ENCODE measurements around the gene LRP1. TPM values are rescaled to one million over a fixed set of nuclear protein-coding genes. Genes with fewer than 3 reads are reported as not detected.

LRP1 gene
- total RNA-seq (1 to 10 TPM; 4.9 to 6.0 TPM), polyA plus RNA-seq (under 1 TPM in 2 of 3 donors, not detected in 1; 0.51 to 0.52 TPM), total RNA-seq (1.3 to 19.0 (median 13.7) reads per million in 6 experiments)

DNA sequence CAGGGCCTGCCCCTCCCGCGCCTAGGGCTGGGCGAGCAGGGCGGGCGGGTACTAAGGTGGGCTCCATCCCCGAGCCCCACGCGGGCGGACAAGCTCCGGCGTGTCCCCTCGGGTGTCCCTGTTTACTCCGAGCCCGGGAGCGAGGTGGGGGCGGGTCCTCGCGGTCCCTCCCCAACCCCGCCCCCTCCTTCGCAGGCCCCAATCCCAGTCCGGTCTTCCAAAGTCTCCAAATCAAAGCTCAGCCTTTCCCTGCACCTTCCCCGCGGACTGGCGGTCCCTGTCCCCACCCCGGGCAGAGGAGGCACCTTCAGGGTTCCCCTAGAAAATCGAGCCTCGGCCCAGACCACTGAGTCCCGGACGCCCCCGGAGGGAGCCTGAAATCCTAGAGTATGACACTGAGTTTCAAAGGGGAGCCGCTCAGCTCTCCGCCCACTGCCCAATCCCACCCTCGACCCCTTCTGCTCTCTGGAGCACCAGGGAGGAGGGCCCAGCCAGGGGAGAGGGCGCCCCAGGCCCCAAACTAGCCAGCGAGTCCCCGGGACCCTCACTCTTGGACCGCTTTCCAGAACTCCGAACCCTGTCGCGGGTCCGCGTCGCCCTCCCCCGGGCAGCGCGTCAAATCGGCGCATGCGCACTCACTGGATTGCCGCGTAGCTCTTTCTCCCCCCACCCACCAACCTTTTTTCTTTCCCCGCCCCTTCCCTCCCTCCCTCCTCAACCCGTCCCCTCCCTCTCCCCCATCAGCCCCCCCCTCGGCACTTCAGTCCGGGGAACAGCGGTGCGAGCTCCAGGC, at the start of gene LRP1:
TSS of gene LRP1 (plus strand) at position 758 of the 793 bp plus-strand sequence. CDS start 482 bp downstream, outside the sequence.
- H3K9me3 Mint-ChIP-seq, result no peaks in the 10 kb centered on the region
- peaks cover 16 to 25% (median 17%) of the 10 kb centered on the region in 4 donors for H3K4me1 Mint-ChIP-seq
- POLR2A ChIA-PET, result interaction anchor here (0.5 to 2.5 kb wide), 12 partner anchors 16 to 1394 kb away, joined by 3 to 13 read pairs (median 4); partner anchors contain the start of genes NEMP1 and STAT6
- H3K27ac Mint-ChIP-seq, result peak within 1 kb of the TSS; percentile 26 to 92 (median 75)
- peaks cover 0 to 8% (median 0%) of the 10 kb centered on the region in 5 donors for H3K27me3 Mint-ChIP-seq
- H3K4me3 Mint-ChIP-seq, result peak within 1 kb of the TSS; percentile 82 to 95 (median 88)
- DNase-seq, result peak; percentile 57 to 88 (median 76)
- peak; percentile 57 to 76 for ATAC-seq
- H3K36me3 Mint-ChIP-seq, result no peaks in the 10 kb centered on the region

- Mint-ChIP-seq H3K27me3 (no peaks in the 10 kb centered on the region), H3K4me3 (peak within 1 kb of the TSS; percentile 92 to 99 (median 94)), H3K36me3 (peaks cover 0 to 2% (median 0%) of the 10 kb centered on the region in 3 donors), H3K27ac (peak within 1 kb of the TSS; percentile 89 to 97 (median 92)), H3K9me3 (no peaks in the 10 kb centered on the region), H3K4me1 (peaks cover 3 to 36% (median 19%) of the 10 kb centered on the region in 4 donors)
- ATAC-seq (peak; percentile 93 to 94), DNase-seq (peak; percentile 81 to 99 (median 96))
- POLR2A ChIA-PET, result interaction anchor here (0.6 to 8.5 kb wide), 12 partner anchors 10 to 391 kb away, joined by 3 to 150 read pairs (median 6); partner anchors contain the start of genes LRP1, NAB2, NACA and PTGES3
Observed at GRCh38 chr12:57078519-57079404, 49.5 kb upstream of the LRP1 start, which contains the start of gene NEMP1. TSS of gene NEMP1 (minus strand) at chr12:57078791. CDS start at chr12:57078745, 46 bp downstream.

DNA sequence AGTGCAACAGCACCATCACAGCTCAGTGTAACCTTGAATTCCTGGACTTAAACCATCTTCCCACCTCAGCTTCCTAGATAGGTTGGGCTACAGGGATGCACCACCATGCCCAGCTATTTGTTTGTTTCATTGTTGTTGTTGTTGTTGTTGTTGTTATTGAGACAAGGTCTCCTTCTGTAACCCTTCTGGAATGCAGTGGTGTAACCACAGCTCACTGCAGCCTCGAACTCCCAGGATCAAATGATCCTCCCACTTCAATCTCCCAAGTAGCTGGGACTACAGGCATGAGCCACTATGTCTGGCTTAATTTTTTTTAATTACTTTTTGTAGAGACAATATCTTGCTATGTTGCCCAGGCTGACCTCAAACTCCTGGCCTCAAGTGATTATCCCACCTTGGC, 48.5 kb upstream of the LRP1 start:
- DNase-seq (no peak), ATAC-seq (no peak)
- POLR2A ChIA-PET, result interaction anchor here (0.5 to 8.5 kb wide), 6 partner anchors 11 to 963 kb away, joined by 3 to 150 read pairs (median 10); partner anchors contain the start of genes NAB2, NACA and STAT6
- H3K9me3 Mint-ChIP-seq, result no peaks in the 10 kb centered on the region
- peak overlapping the region in 6 of 10 donors; percentile 18 to 57 (median 36) for H3K4me3 Mint-ChIP-seq
- H3K4me1 Mint-ChIP-seq, result peaks cover 6 to 36% (median 18%) of the 10 kb centered on the region in 4 donors
- H3K36me3 Mint-ChIP-seq, result peaks cover 0 to 2% (median 0%) of the 10 kb centered on the region in 3 donors
- no peaks in the 10 kb centered on the region for H3K27me3 Mint-ChIP-seq
- peak overlapping the region in 8 of 10 donors; percentile 71 to 97 (median 94) for H3K27ac Mint-ChIP-seq

GRCh38 chr12:57080855-57081254, 47.4 kb upstream of the LRP1 start:
- POLR2A ChIA-PET, result interaction anchor here (0.7 to 8.5 kb wide), 5 partner anchors 10 to 47 kb away, joined by 4 to 150 read pairs (median 4); partner anchors contain the start of genes LRP1, NAB2 and STAT6
- Mint-ChIP-seq H3K9me3 (no peaks in the 10 kb centered on the region), H3K27me3 (no peaks in the 10 kb centered on the region), H3K4me3 (no peak overlapping the region), H3K36me3 (peaks cover 0 to 5% (median 0%) of the 10 kb centered on the region in 3 donors), H3K4me1 (peaks cover 13 to 45% (median 28%) of the 10 kb centered on the region in 4 donors), H3K27ac (peak overlapping the region in 5 of 10 donors; percentile 13 to 65 (median 31))
- DNase-seq (no peak), ATAC-seq (no peak)

DNA sequence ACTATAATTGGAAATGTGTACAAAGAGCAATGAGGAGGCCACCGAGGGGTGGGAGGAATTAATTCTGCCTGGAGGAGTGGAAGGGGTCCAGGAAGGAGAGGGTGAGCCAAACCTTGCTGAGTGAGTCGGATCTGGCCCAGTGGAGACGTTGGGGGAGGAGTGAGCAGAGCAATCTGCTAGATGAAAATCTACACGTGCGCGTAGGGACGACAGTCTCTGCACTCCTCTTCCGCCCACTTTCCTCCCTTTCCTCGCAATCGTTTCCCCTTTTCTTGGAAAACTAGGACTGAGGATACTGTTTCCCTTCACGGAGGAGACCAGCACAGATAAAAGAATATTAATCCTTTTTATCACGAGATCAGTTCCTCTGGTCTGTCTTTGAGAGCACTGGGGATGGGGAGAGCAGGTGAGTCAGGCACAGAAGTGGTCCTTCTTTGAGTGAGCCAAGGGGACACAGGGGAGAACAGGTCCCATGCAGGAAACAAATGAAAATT, 42.2 kb upstream of the LRP1 start:
- no peaks in the 10 kb centered on the region for H3K9me3 Mint-ChIP-seq
- H3K4me1 Mint-ChIP-seq, result peaks cover 29 to 51% (median 35%) of the 10 kb centered on the region in 4 donors
- peak overlapping the region; percentile 88 to 98 (median 91) for H3K4me3 Mint-ChIP-seq
- no peaks in the 10 kb centered on the region for H3K27me3 Mint-ChIP-seq
- H3K27ac Mint-ChIP-seq, result peak overlapping the region; percentile 89 to 99 (median 98)
- POLR2A ChIA-PET, result interaction anchor here (0.7 to 16.3 kb wide), 5 partner anchors 10 to 30 kb away, joined by 3 to 559 read pairs (median 8); partner anchors contain the start of gene STAT6
- no peak for DNase-seq
- H3K36me3 Mint-ChIP-seq, result peaks cover 0 to 10% (median 0%) of the 10 kb centered on the region in 3 donors
- no peak for ATAC-seq

- DNase-seq (peak in 9 of 10 donors; percentile 35 to 73 (median 46)), ATAC-seq (peak; percentile 9 to 18)
- H3K27ac Mint-ChIP-seq, result peak overlapping the region; percentile 89 to 99 (median 98)
- POLR2A ChIA-PET, result interaction anchor here (0.7 to 16.3 kb wide), 7 partner anchors 7 to 29 kb away, joined by 3 to 559 read pairs (median 8); partner anchors contain the start of genes NEMP1 and STAT6
- no peaks in the 10 kb centered on the region for H3K9me3 Mint-ChIP-seq
- peak overlapping the region; percentile 88 to 98 (median 91) for H3K4me3 Mint-ChIP-seq
- H3K27me3 Mint-ChIP-seq, result no peaks in the 10 kb centered on the region
- peaks cover 0 to 14% (median 0%) of the 10 kb centered on the region in 3 donors for H3K36me3 Mint-ChIP-seq
- peaks cover 30 to 56% (median 40%) of the 10 kb centered on the region in 4 donors for H3K4me1 Mint-ChIP-seq
Observed at GRCh38 chr12:57086493-57087009, 41.7 kb upstream of the LRP1 start.

GRCh38 chr12:57087010-57087690, 41.1 kb upstream of the LRP1 start:
- Mint-ChIP-seq H3K4me3 (peak overlapping the region; percentile 89 to 98 (median 92)), H3K4me1 (peaks cover 33 to 62% (median 46%) of the 10 kb centered on the region in 4 donors), H3K27me3 (no peaks in the 10 kb centered on the region), H3K27ac (peak overlapping the region; percentile 89 to 99 (median 98)), H3K9me3 (no peaks in the 10 kb centered on the region), H3K36me3 (peaks cover 0 to 20% (median 0%) of the 10 kb centered on the region in 3 donors)
- peak; percentile 52 to 59 for ATAC-seq
- POLR2A ChIA-PET, result interaction anchor here (0.5 to 16.3 kb wide), 10 partner anchors 8 to 566 kb away, joined by 3 to 559 read pairs (median 4); partner anchors contain the start of genes LRP1, NEMP1 and STAT6
- peak; percentile 84 to 97 (median 90) for DNase-seq

DNA sequence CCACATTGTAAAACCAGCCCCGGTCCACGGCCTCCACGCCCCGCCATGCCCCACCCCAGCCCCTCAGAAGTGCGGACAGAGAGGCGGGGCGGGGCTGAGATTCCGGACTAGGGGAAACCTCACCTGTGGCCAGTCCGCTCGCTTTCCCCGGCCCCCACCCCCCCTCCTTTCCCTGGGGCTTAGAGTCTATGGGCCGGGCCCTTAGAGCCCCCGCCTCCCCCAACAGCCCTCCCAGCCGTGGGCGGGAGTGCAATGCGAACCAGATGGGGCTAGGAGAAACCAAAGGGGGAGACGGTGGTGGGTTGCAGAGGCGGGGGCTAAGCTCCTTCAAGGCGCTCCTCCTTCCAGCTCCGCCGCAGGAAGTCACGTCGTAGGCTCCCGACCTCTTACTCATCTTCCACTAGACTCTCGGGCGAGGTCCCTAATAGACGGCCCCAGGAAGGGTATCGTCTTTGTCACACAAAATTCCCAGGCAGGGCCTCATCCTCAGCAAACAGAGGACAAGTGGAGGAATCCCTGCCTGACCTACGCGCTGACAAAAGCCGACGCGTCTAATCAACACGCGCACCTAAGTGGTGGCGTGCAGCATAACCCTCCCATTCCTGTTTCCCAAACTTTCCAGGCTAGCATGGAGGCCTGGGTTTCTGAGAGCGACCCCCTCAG, 40.5 kb upstream of the LRP1 start:
- ATAC-seq, result peak; percentile 35 to 40
- H3K36me3 Mint-ChIP-seq, result peaks cover 0 to 26% (median 0%) of the 10 kb centered on the region in 3 donors
- POLR2A ChIA-PET, result interaction anchor here (0.5 to 16.3 kb wide), 7 partner anchors 8 to 567 kb away, joined by 3 to 559 read pairs (median 4); partner anchors contain the start of genes LRP1, NEMP1 and STAT6
- peak overlapping the region; percentile 89 to 98 (median 92) for H3K4me3 Mint-ChIP-seq
- peak overlapping the region; percentile 89 to 99 (median 98) for H3K27ac Mint-ChIP-seq
- peaks cover 38 to 69% (median 53%) of the 10 kb centered on the region in 4 donors for H3K4me1 Mint-ChIP-seq
- H3K9me3 Mint-ChIP-seq, result no peaks in the 10 kb centered on the region
- DNase-seq, result peak in 9 of 10 donors; percentile 58 to 91 (median 74)
- H3K27me3 Mint-ChIP-seq, result no peaks in the 10 kb centered on the region

DNA sequence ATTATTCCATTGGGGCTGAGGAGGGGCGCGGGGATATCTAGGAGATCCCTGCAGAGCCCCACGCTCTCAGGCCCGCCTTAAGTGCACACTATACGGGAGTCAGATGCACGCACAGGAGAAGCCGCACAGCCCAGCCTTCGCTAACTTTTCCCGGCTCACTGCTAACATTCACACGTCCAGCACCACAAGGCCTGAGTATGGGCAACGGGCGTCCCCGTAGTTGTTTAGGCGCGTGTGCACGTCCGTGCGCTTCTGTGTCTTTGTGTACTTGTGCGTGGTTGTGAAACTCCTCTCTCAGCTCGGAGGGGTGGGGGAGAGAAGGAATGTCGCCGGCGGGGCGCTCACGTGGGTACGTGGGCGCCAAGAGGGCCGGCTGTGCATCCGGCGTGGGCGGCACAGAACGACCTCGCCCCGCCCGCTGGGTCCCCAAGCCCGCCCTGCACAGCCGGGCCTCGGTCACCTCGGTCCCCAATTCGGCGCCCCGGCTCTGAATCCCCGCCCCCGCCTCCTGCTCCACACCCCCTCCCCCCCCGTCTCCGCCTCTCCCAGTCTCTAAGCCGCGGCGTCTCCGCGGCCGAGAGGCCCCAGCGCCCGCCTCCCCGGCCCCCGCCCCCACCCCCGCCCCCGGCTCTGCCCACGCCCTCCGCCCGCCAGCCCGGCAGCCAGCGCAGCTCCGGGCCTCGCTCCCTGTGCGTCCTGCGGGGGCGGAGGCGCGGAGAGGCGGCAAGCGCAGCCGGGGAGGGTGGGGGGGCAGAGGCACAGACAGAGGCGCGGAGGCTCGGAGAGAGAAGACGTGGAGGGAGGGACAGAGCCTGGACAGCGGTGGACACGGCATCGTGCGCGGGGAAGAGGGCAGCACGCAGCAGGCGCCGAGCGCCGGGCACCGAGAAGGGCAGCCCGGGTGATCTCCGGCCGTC, 39.7 kb upstream of the LRP1 start, which contains the start of gene NAB2:
TSS of gene NAB2 (plus strand) at position 761 of the 917 bp plus-strand sequence. CDS start 158 bp downstream, outside the sequence.
- Mint-ChIP-seq H3K27me3 (no peaks in the 10 kb centered on the region), H3K27ac (peak within 1 kb of the TSS; percentile 89 to 99 (median 98)), H3K4me1 (peaks cover 43 to 77% (median 58%) of the 10 kb centered on the region in 4 donors), H3K9me3 (no peaks in the 10 kb centered on the region), H3K36me3 (peaks cover 0 to 31% (median 0%) of the 10 kb centered on the region in 3 donors), H3K4me3 (peak within 1 kb of the TSS; percentile 91 to 98 (median 96))
- ATAC-seq (peak; percentile 67 to 70), DNase-seq (peak; percentile 81 to 97 (median 92))
- POLR2A ChIA-PET, result interaction anchor here (0.6 to 16.3 kb wide), 7 partner anchors 9 to 400 kb away, joined by 3 to 559 read pairs (median 8); partner anchors contain the start of genes NEMP1, PTGES3 and STAT6

Measured in naive thymus-derived CD8-positive, alpha-beta T cell (primary cell).